Placental epithelial cell (primary cell): ENCODE measurements around the gene CTSD. TPM values are rescaled to one million over a fixed set of nuclear protein-coding genes. Genes with fewer than 3 reads are reported as not detected.

Experiments used
- total RNA-seq: library from RNA; depleted of rRNA; stranded (reverse); fragments of >200 nt; gene quantifications from 2 replicates; pipeline ENCODE4 v1.2.3, GENCODE V29; 2012

Gene CTSD
- total RNA-seq = 58.1 and 60.8 TPM in 2 replicates

DNA sequence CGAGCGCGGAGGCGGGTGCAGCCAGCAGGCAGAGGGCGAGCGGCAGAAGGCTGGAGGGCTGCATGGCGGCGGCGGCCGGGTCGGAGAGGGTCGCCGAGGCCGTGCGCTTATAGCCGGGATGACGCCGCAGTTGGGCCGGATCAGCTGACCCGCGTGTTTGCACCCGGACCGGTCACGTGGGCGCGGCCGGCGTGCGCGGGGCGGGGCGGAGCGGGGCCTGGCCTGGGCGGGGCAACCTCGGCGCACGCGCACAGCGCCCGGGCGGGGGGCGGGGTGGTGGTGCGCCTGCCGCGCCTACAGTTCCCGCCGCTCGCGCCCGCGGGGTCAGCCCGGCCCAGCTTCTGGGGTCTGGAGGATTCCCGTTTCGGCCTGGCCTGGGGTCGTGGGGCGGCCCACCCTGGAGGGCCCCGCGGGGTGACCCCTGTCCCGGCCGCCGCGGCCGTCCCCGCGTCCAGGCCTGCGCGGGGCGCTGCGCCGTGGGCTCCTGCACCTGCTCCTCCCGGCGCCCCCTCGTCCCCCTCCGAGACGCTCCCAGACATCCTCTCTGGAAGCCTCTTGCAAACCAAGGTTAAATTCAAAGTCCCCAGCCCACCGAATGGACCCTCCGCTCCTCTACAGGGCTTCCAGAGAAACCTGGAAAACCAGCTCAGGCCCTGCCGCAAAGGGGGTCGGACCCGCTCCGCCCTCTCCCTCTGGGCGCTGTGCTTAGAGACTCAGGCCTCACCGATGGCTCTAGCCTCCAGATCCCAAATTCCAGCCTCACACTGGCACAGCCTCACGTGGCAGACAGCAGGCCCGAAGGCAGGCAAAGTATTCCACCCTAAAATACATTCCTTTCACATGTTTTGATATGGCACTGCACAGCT is at the start of gene CTSD:
TSS of gene CTSD (minus strand) at position 132 of the 866 bp plus-strand sequence. CDS start at position 64, 68 bp downstream.

DNA sequence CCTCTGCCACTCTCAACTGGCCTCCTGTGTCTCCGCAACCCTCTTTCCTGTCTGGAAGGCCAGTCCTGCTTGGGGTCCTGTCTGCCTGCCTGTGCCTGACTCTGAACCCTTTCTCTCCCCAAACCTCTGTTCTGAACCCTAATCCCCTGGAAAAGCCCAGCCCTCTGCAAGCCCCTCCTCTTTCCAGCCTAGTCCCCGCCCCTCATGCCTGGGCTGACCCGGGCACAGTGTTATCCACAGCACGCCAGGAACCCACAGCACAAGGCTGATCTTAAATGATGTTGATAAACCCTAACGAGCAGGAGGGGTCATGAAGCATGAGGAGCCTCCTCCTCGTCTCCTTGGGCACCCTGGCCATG is 13.3 kb downstream of the CTSD start, which contains the start of gene IFITM10:
TSS of gene IFITM10 (minus strand) at position 115 of the 359 bp plus-strand sequence. CDS start 153 bp downstream, outside the sequence.

Other genes starting within 250 kb of the CTSD start
- gene DUSP8, start 191.7 kb downstream of the CTSD start, total RNA-seq = 0.79 and 1.5 TPM in 2 replicates
- not detected in 2 replicates for gene KRTAP5-1, start 178.6 kb downstream of the CTSD start, total RNA-seq
- gene KRTAP5-2, start 165.6 kb downstream of the CTSD start, total RNA-seq = not detected in 2 replicates
- not detected in 2 replicates for gene KRTAP5-3, start 155.5 kb downstream of the CTSD start, total RNA-seq
- gene KRTAP5-4, start 141.8 kb downstream of the CTSD start, total RNA-seq = not detected in 2 replicates
- gene KRTAP5-5, start 134.2 kb downstream of the CTSD start, total RNA-seq = not detected in 2 replicates
- not detected in 2 replicates for gene KRTAP5-6, start 66.7 kb downstream of the CTSD start, total RNA-seq
- gene IFITM10, start 13.3 kb downstream of the CTSD start, total RNA-seq = 0.79 TPM in 1 of 2 replicates, not detected in the other
- gene SYT8, start 71.1 kb upstream of the CTSD start, total RNA-seq = 0.39 and 1.3 TPM in 2 replicates
- 1.2 TPM in 1 of 2 replicates, not detected in the other for gene TNNI2, start 75.1 kb upstream of the CTSD start, total RNA-seq
- gene LSP1, start 89.2 kb upstream of the CTSD start, total RNA-seq = 1.2 TPM in 1 of 2 replicates, not detected in the other
- not detected in 2 replicates for gene PRR33, start 128.0 kb upstream of the CTSD start, total RNA-seq
- gene TNNT3, start 155.8 kb upstream of the CTSD start, total RNA-seq = 10.1 and 62.4 TPM in 2 replicates
- 62.0 and 91.0 TPM in 2 replicates for gene MRPL23, start 183.4 kb upstream of the CTSD start, total RNA-seq
- gene H19, start 233.9 kb upstream of the CTSD start, total RNA-seq = 9,156 and 32,797 TPM in 2 replicates